HepG2 (cell line): Measurements from ENCODE around the gene KLHDC1. TPM values are rescaled to one million over a fixed set of nuclear protein-coding genes. Genes with fewer than 3 reads are reported as not detected.

Source experiments
- ZBTB33 ChIP-seq: sonication (generic); formaldehyde crosslinking; IDR thresholded peaks from 2 replicates; pipeline ENCODE4 v1.4.0; 2020; ENCODE audit warnings: missing genetic modification reagents
- ZNF33B ChIP-seq: sonication (generic); formaldehyde crosslinking; IDR thresholded peaks from 2 replicates; pipeline ENCODE4 v1.5.1; 2020; ENCODE audit warnings: mild to moderate bottlenecking, missing genetic modification reagents
- polyA plus RNA-seq, 8 experiments: library from polyadenylated mRNA; depleted of rRNA in 3 of 8; stranded (reverse) in 7 of 8; unstranded in 1 of 8; fragments of >200 nt; fragmentation: Illumina TruSeq in 4 of 8; extraction: Trizol in 4 of 8; gene quantifications; 2 replicates each; pipeline versions ENCODE4 v1.2.1 to v1.2.3, GENCODE V29; 2011 to 2016; ENCODE audit warnings: low read depth in 4 of 8, missing spikeins in 1 of 8, mixed read lengths in 1 of 8; ENCODE audit not compliant: insufficient read depth in 1 of 8
- total RNA-seq, 5 experiments: library from RNA; depleted of rRNA; stranded (reverse); fragments of >200 nt; fragmentation: Illumina TruSeq; extraction: Trizol; gene quantifications; 2 replicates each; pipeline ENCODE4 v1.2.3, GENCODE V29; 2016; ENCODE audit warnings: low read depth in 1 of 5
- TF ChIP-seq, protein P1 (sequence below): sonication (generic); formaldehyde crosslinking; IDR thresholded peaks from 2 replicates; pipeline ENCODE4 v1.5.0; 2020; ENCODE audit warnings: mild to moderate bottlenecking, missing genetic modification reagents
- TF ChIP-seq, protein P2 (sequence below): sonication (generic); formaldehyde crosslinking; IDR thresholded peaks from 2 replicates; pipeline ENCODE4 v1.5.0; 2020; ENCODE audit warnings: mild to moderate bottlenecking, missing genetic modification reagents, borderline replicate concordance

KLHDC1 gene
- total and polyA plus RNA-seq, 2 of the 13 experiments (the other 11 are each of a cell fraction or from before 2014, with no cell fraction given) = 0.11 TPM; not detected in 1

DNA sequence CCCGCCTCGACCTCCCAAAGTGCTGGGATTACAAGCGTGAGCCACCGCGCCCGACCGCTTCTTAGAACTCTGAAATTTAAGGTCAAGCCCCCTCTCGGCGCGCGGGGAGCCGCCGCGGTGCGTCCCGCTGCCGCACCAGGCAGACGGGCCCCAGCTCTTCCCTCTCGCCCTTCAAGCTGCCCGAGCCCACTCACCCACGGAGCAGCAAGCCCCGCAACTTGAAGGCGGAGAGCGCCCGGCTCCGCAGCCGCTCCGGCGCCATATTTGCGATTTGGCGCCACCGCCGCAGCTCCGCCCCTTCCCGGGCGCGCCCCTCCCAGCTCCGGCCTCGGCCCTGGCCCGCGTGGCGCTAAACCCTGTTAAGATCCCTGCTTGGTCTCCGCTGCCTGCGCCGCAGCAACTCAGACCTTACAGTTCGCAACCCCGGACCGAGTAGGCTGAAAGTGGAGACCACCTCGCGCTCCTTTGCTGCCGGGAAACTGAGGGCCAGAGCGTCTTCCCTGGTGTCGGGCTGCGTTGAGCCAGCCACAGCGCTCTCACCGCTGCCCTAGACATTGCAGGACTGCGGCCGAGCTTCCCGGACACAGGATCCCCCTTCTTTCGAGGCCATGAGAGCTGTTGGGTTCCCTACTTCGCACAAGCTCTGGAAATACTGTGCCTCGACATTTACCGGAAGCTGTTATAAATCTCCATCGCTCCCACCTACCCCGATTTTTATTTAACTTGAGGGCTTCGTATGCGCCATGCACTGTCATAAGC, 4.8 kb upstream of the KLHDC1 start, which contains the start of gene POLE2 (continued):
- TF ChIP-seq, protein P1, sequence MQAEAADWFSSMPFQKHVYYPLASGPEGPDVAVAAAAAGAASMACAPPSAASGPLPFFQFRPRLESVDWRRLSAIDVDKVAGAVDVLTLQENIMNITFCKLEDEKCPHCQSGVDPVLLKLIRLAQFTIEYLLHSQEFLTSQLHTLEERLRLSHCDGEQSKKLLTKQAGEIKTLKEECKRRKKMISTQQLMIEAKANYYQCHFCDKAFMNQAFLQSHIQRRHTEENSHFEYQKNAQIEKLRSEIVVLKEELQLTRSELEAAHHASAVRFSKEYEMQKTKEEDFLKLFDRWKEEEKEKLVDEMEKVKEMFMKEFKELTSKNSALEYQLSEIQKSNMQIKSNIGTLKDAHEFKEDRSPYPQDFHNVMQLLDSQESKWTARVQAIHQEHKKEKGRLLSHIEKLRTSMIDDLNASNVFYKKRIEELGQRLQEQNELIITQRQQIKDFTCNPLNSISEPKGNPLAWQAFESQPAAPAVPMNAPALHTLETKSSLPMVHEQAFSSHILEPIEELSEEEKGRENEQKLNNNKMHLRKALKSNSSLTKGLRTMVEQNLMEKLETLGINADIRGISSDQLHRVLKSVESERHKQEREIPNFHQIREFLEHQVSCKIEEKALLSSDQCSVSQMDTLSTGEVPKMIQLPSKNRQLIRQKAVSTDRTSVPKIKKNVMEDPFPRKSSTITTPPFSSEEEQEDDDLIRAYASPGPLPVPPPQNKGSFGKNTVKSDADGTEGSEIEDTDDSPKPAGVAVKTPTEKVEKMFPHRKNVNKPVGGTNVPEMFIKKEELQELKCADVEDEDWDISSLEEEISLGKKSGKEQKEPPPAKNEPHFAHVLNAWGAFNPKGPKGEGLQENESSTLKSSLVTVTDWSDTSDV (CRISPR knock-in tag) = no peak
- TF ChIP-seq ZNF33B (CRISPR knock-in tag) = 0 out of 2 replicates have a peak, but pooled peaks have one; percentile 32
- peak; percentile 89 for TF ChIP-seq ZBTB33 (CRISPR knock-in tag)
- TF ChIP-seq, protein P2, sequence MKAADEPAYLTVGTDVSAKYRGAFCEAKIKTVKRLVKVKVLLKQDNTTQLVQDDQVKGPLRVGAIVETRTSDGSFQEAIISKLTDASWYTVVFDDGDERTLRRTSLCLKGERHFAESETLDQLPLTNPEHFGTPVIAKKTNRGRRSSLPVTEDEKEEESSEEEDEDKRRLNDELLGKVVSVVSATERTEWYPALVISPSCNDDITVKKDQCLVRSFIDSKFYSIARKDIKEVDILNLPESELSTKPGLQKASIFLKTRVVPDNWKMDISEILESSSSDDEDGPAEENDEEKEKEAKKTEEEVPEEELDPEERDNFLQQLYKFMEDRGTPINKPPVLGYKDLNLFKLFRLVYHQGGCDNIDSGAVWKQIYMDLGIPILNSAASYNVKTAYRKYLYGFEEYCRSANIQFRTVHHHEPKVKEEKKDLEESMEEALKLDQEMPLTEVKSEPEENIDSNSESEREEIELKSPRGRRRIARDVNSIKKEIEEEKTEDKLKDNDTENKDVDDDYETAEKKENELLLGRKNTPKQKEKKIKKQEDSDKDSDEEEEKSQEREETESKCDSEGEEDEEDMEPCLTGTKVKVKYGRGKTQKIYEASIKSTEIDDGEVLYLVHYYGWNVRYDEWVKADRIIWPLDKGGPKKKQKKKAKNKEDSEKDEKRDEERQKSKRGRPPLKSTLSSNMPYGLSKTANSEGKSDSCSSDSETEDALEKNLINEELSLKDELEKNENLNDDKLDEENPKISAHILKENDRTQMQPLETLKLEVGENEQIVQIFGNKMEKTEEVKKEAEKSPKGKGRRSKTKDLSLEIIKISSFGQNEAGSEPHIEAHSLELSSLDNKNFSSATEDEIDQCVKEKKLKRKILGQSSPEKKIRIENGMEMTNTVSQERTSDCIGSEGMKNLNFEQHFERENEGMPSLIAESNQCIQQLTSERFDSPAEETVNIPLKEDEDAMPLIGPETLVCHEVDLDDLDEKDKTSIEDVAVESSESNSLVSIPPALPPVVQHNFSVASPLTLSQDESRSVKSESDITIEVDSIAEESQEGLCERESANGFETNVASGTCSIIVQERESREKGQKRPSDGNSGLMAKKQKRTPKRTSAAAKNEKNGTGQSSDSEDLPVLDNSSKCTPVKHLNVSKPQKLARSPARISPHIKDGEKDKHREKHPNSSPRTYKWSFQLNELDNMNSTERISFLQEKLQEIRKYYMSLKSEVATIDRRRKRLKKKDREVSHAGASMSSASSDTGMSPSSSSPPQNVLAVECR (CRISPR knock-in tag) = peak; percentile 95
